ENCODE data around the gene FGFR2. TPM values are rescaled to one million over a fixed set of nuclear protein-coding genes. Genes with fewer than 3 reads are reported as not detected.

FGFR2 gene
- total and polyA plus RNA-seq, 9 of the 15 experiments (the other 6 are each of a cell fraction or from before 2014, with no cell fraction given): 0.20 TPM; not detected in 8

DNA sequence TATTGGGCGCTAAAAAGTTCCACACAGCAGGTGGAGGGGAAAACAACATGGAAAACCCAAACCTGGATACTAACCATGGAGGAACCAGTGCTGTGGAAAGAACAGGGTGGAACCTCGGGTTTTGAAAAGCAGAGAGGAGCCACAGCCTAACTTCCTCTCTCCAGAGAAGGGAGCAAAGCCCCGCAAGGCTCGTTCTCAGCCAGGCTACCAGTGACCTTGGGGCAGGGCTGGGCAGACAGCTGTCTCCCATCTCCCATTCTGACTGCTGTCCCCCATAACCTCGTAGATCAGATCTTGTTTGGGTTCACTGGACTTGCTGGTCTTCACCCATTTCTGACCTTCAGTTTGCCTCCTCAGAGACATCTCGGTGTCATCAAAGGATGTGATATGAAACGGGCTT is 47.5 kb upstream of the FGFR2 start:
- H3K4me1 ChIP-seq (replicated peaks in 1 of 2; ENCODE audit: control insufficient read depth in 2 of 2, insufficient read depth in 2 of 2, low read length in 2 of 2): no peaks in the 10 kb centered on the region
- no peaks in the 10 kb centered on the region for H3K9me1 ChIP-seq (ENCODE audit: control insufficient read depth, insufficient read depth, low read length)
- no peaks in the 10 kb centered on the region for H3K36me3 ChIP-seq (ENCODE audit: control insufficient read depth, insufficient read depth, low read length)
- FAIRE-seq (no peak), DNase-seq (ENCODE audit: extremely low read depth in 1 of 4, low spot score in 3 of 4) (no peak), ATAC-seq (no peak)
- intact Hi-C loops (cut with micrococcal nuclease): no loop called here
- H4K20me1 ChIP-seq (replicated peaks; ENCODE audit: control insufficient read depth, insufficient read depth, low read length): no peaks in the 10 kb centered on the region
- TF ChIP-seq POLR2G (IDR thresholded peaks at IDR 0.05; ENCODE audit: low read depth, low read length) (no peak), ZNF551 (CRISPR knock-in tag; IDR thresholded peaks at IDR 0.05) (no peak), HMG20A (CRISPR knock-in tag; conservative IDR thresholded peaks at IDR 0.05) (no peak), NRF1 (conservative IDR thresholded peaks at IDR 0.05 in 1 of 2, IDR thresholded peaks at IDR 0.05 in 1 of 2) (no peak), ZNF175 (CRISPR knock-in tag; IDR thresholded peaks at IDR 0.05; ENCODE audit: low read depth) (no peak), ZNF124 (CRISPR knock-in tag; IDR thresholded peaks at IDR 0.05) (no peak)
- TF ChIP-seq, protein P1, sequence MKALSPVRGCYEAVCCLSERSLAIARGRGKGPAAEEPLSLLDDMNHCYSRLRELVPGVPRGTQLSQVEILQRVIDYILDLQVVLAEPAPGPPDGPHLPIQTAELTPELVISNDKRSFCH (CRISPR knock-in tag; IDR thresholded peaks at IDR 0.05): no peak
- TF ChIP-seq, protein P1 (tag; IDR thresholded peaks at IDR 0.05): no peak
- TF ChIP-seq, protein P2, sequence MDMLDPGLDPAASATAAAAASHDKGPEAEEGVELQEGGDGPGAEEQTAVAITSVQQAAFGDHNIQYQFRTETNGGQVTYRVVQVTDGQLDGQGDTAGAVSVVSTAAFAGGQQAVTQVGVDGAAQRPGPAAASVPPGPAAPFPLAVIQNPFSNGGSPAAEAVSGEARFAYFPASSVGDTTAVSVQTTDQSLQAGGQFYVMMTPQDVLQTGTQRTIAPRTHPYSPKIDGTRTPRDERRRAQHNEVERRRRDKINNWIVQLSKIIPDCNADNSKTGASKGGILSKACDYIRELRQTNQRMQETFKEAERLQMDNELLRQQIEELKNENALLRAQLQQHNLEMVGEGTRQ (CRISPR knock-in tag; IDR thresholded peaks at IDR 0.05): no peak
- TF ChIP-seq, protein P3, sequence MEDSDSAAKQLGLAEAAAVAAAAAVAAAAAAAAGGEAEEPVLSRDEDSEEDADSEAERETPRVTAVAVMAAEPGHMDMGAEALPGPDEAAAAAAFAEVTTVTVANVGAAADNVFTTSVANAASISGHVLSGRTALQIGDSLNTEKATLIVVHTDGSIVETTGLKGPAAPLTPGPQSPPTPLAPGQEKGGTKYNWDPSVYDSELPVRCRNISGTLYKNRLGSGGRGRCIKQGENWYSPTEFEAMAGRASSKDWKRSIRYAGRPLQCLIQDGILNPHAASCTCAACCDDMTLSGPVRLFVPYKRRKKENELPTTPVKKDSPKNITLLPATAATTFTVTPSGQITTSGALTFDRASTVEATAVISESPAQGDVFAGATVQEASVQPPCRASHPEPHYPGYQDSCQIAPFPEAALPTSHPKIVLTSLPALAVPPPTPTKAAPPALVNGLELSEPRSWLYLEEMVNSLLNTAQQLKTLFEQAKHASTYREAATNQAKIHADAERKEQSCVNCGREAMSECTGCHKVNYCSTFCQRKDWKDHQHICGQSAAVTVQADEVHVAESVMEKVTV (CRISPR knock-in tag; IDR thresholded peaks at IDR 0.05): no peak
- TF ChIP-seq, protein P4, sequence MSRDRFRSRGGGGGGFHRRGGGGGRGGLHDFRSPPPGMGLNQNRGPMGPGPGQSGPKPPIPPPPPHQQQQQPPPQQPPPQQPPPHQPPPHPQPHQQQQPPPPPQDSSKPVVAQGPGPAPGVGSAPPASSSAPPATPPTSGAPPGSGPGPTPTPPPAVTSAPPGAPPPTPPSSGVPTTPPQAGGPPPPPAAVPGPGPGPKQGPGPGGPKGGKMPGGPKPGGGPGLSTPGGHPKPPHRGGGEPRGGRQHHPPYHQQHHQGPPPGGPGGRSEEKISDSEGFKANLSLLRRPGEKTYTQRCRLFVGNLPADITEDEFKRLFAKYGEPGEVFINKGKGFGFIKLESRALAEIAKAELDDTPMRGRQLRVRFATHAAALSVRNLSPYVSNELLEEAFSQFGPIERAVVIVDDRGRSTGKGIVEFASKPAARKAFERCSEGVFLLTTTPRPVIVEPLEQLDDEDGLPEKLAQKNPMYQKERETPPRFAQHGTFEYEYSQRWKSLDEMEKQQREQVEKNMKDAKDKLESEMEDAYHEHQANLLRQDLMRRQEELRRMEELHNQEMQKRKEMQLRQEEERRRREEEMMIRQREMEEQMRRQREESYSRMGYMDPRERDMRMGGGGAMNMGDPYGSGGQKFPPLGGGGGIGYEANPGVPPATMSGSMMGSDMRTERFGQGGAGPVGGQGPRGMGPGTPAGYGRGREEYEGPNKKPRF (IDR thresholded peaks at IDR 0.05; ENCODE audit: low read depth, low read length): no peak
- in situ Hi-C loops (cut with MboI): no loop called here
- no peak overlapping the region for H3K9ac ChIP-seq (ENCODE audit: insufficient read depth in 1 of 2, low read depth in 2 of 2, low read length in 2 of 2)
- no TSS peak for BruUV-seq (replicated peaks)
- no peak overlapping the region for H3K4me2 ChIP-seq (ENCODE audit: insufficient read depth, low read length)
- H3K79me2 ChIP-seq (ENCODE audit: control insufficient read depth, insufficient read depth, low read length): no peaks in the 10 kb centered on the region
- H3K27me3 ChIP-seq (ENCODE audit: control insufficient read depth in 2 of 2, insufficient read depth in 2 of 2, low read length in 2 of 2): peaks cover 0 to 6% of the 10 kb centered on the region in 2 experiments; a peak in 1 of 5 replicates
- H3K4me3 ChIP-seq: no peak overlapping the region
- H3K27ac ChIP-seq (ENCODE audit: extremely low read depth, low read depth, low read length): no peak overlapping the region
- no peaks in the 10 kb centered on the region for H3K9me3 ChIP-seq (replicated peaks; ENCODE audit: control insufficient read depth, insufficient read depth, low read depth, low read length)
- ChIA-PET CTCF (ENCODE audit: low intra/inter-chr PET ratio) (no interaction called here), POLR2A (interaction anchor here (0.6 kb wide), 1 partner anchor 26 kb away, joined by 3 read pairs; no protein-coding TSS in a partner anchor)
- 9% methylated on average over 5 of the region's 7 CpGs for WGBS (ENCODE audit: insufficient coverage, low coverage, missing lambda C conversion rate)
- no peak overlapping the region for H2AFZ ChIP-seq (ENCODE audit: low read depth, low read length)
